GM12878 (cell line): ENCODE measurements around the gene HSPA1B. TPM values are rescaled to one million over a fixed set of nuclear protein-coding genes. Genes with fewer than 3 reads are reported as not detected.

Source experiments
- BCL3 ChIP-seq: IDR thresholded peaks from 2 replicates; pipeline ENCODE4 v1.6.1; 2011; ENCODE audit warnings: borderline replicate concordance, low read depth, mild to moderate bottlenecking, moderate library complexity, low read length; ENCODE audit not compliant: insufficient read depth, poor library complexity, severe bottlenecking
- BHLHE40 ChIP-seq, 2 experiments: fragments of 450-650 bp in 1 of 2; IDR thresholded peaks; 2 replicates each; pipeline ENCODE4 v1.6.1; 2011 to 2017; ENCODE audit warnings: low read depth in 2 of 2, borderline replicate concordance in 1 of 2, improper control_type of control experiment in 1 of 2, low read length in 1 of 2, mild to moderate bottlenecking in 1 of 2
- EP300 ChIP-seq, 2 experiments: fragments of 150-350 bp in 1 of 2; IDR thresholded peaks; 2 replicates each; pipeline ENCODE4 v1.6.1; 2011 to 2012; ENCODE audit warnings: low read depth in 2 of 2, low read length in 2 of 2, borderline replicate concordance in 1 of 2, improper control_type of control experiment in 1 of 2, inconsistent platforms in 1 of 2; ENCODE audit not compliant: control insufficient read depth in 1 of 2
- ESRRA ChIP-seq: IDR thresholded peaks from 2 replicates; pipeline ENCODE4 v1.6.1; 2012; ENCODE audit warnings: mild to moderate bottlenecking, low read length, improper control_type of control experiment
- FOXM1 ChIP-seq: IDR thresholded peaks from 2 replicates; pipeline ENCODE4 v1.6.1; 2012; ENCODE audit warnings: low read depth, mild to moderate bottlenecking, inconsistent platforms, low read length, moderate library complexity
- GABPA ChIP-seq: IDR thresholded peaks from 2 replicates; pipeline ENCODE4 v1.6.1; 2014; ENCODE audit warnings: antibody characterized with exemption, low read depth, mild to moderate bottlenecking, inconsistent platforms
- IRF5 ChIP-seq: fragments of 450-650 bp; IDR thresholded peaks from 2 replicates; pipeline ENCODE4 v1.6.1; 2017; ENCODE audit warnings: borderline replicate concordance
- JUND ChIP-seq: IDR thresholded peaks from 2 replicates; pipeline ENCODE4 v1.6.1; 2012; ENCODE audit warnings: low read depth, mild to moderate bottlenecking, low read length, improper control_type of control experiment, moderate library complexity
- KDM1A ChIP-seq: fragments of 200-600 bp; sonication (generic); IDR thresholded peaks from 2 replicates; pipeline ENCODE4 v1.6.1; 2016; ENCODE audit warnings: borderline replicate concordance
- KLF5 ChIP-seq: fragments of 450-650 bp; IDR thresholded peaks from 2 replicates; pipeline ENCODE4 v1.6.1; 2014; ENCODE audit warnings: mild to moderate bottlenecking; ENCODE audit not compliant: partially characterized antibody
- MYC ChIP-seq: IDR thresholded peaks from 2 replicates; pipeline ENCODE4 v1.6.1; 2011; ENCODE audit warnings: mild to moderate bottlenecking, low read length, moderate library complexity, inconsistent platforms; ENCODE audit not compliant: insufficient read depth, insufficient replicate concordance, insufficient read length, severe bottlenecking
- PKNOX1 ChIP-seq: fragments of 450-650 bp; IDR thresholded peaks from 2 replicates; pipeline ENCODE4 v1.6.1; 2016; ENCODE audit warnings: mild to moderate bottlenecking
- PRDM15 ChIP-seq: fragments of 450-650 bp; formaldehyde crosslinking; IDR thresholded peaks from 2 replicates; pipeline ENCODE4 v1.4.0; 2020; ENCODE audit warnings: mild to moderate bottlenecking, moderate library complexity
- RAD51 ChIP-seq: fragments of 450-650 bp; IDR thresholded peaks from 2 replicates; pipeline ENCODE4 v1.6.1; 2016; ENCODE audit warnings: moderate library complexity, mild to moderate bottlenecking, inconsistent platforms
- RELB ChIP-seq: fragments of 450-650 bp; IDR thresholded peaks from 2 replicates; pipeline ENCODE4 v1.6.1; 2017; ENCODE audit warnings: low read depth, mild to moderate bottlenecking, moderate library complexity
- SIN3A ChIP-seq: IDR thresholded peaks from 2 replicates; pipeline ENCODE4 v1.6.1; 2012; ENCODE audit warnings: low read depth, low read length, improper control_type of control experiment
- SMAD1 ChIP-seq: fragments of 450-650 bp; IDR thresholded peaks from 2 replicates; pipeline ENCODE4 v1.6.1; 2018; ENCODE audit warnings: mild to moderate bottlenecking, low read depth; ENCODE audit not compliant: partially characterized antibody
- STAT1 ChIP-seq: fragments of 450-650 bp; conservative IDR thresholded peaks from 2 replicates; pipeline ENCODE4 v1.6.1; 2014; ENCODE audit warnings: antibody characterized with exemption, mild to moderate bottlenecking
- TCF12 ChIP-seq: IDR thresholded peaks from 2 replicates; pipeline ENCODE4 v1.6.1; 2011; ENCODE audit warnings: low read depth, mild to moderate bottlenecking, low read length
- YY1 ChIP-seq: IDR thresholded peaks from 2 replicates; pipeline ENCODE4 v1.6.1; 2011; ENCODE audit warnings: low read depth, mild to moderate bottlenecking, low read length
- polyA plus RNA-seq, 11 experiments: library from polyadenylated mRNA; depleted of rRNA in 4 of 11; unstranded in 6 of 11; stranded (reverse) in 5 of 11; fragments of >200 nt; fragmentation: Nextera tagmentation in 4 of 11; fragmentation: Illumina TruSeq in 1 of 11; extraction: Ambion mirVana in 4 of 11; extraction: Trizol in 1 of 11; gene quantifications; 1 replicate in 1 of 11; 2 replicates in 10 of 11; pipeline versions ENCODE4 v1.2.1 to v1.2.3, GENCODE V29; 2011 to 2016; ENCODE audit warnings: inconsistent platforms in 2 of 11, missing spikeins in 2 of 11, low read depth in 1 of 11
- total RNA-seq, 4 experiments: library from RNA; depleted of rRNA in 3 of 4; stranded (reverse); fragments of >200 nt in 3 of 4; fragmentation: Illumina TruSeq in 1 of 4; extraction: Trizol in 1 of 4; gene quantifications; 2 replicates each; pipeline versions ENCODE4 v1.2.1 to v1.2.3, GENCODE V29; 2013 to 2021

HSPA1B gene
- total and polyA plus RNA-seq, 10 of the 15 experiments (the other 5 are each of a cell fraction or from before 2014, with no cell fraction given), result 0.11 to 40.5 (median 12.8) TPM

- TF ChIP-seq PRDM15 (CRISPR knock-in tag) (no peak), BHLHE40 (IDR thresholded peaks at IDR 0.05; ENCODE audit: borderline replicate concordance in 1 of 2, low read depth in 2 of 2, low read length in 1 of 2) (no peak), JUND (no peak), GABPA (no peak), EP300 (IDR thresholded peaks at IDR 0.05; ENCODE audit: borderline replicate concordance in 1 of 2, control insufficient read depth in 1 of 2, low read depth in 2 of 2, low read length in 2 of 2) (no peak), FOXM1 (no peak), PKNOX1 (no peak), RAD51 (no peak), SMAD1 (no peak), BCL3 (no peak), MYC (no peak), YY1 (peak; percentile 61), IRF5 (peak; percentile 88), STAT1 (no peak), SIN3A (no peak), KDM1A (no peak), KLF5 (no peak), RELB (0 out of 2 replicates have a peak, but pooled peaks have one; percentile 8), TCF12 (no peak), ESRRA (no peak)
Observed at GRCh38 chr6:31821301-31822035, 6.1 kb upstream of the HSPA1B start (continued).
